Ishikawa (cell line): ENCODE results near the gene FAM20B.

ENCODE experiments used
- EGR1 ChIP-seq: IDR thresholded peaks from 2 replicates; pipeline ENCODE4 v1.6.1; 2012
- RAD21 ChIP-seq: IDR thresholded peaks from 2 replicates; pipeline ENCODE4 v1.6.1; 2012; ENCODE audit warnings: low read depth

DNA sequence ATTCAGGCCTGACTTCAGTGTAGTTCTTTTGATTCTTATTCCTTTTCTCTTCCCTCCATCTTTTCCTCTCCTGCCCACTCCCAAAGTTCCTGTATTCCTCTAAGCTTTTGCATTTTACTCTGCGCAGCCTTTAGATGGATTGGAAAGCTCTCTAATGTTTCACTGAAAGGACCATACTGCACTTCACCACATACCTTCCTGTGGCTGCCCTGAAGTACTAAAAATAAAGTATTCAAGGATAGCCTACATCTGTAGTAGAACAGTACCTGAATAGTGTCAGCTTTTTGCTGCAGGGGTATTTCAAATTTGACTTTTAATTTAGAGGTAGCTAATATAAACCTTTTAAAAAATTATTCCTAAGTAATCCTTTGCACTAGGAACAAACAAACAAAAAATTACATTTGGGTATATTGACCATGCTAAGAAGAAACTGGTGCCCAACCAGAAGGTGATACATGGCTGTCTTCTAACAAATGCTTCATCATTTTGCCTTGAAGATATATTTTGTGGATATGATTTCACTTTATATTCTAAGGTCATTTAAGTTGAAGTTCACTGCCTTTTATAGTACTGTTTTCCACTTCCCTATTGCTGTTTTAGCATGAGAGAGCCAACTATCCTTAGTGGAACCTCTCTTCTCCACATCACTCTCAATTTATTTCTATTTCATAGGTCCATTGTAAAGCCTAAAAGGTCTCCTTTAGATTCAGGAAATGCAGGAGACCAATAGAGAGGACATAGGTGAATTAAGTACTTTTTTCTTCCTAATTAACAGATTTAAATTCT lies 22.8 kb downstream of the FAM20B start:
- TF ChIP-seq RAD21 (no peak), EGR1 (no peak)
